Inflammatory macrophage treated with lipopolysaccharide for 4 hours (primary cell): Measurements from ENCODE around the gene DYNAP.

Source experiments
- DNase-seq: peaks from one replicate; pipeline ENCODE4 v3.0.0-alpha.2; 2020

Gene DYNAP, protein sequence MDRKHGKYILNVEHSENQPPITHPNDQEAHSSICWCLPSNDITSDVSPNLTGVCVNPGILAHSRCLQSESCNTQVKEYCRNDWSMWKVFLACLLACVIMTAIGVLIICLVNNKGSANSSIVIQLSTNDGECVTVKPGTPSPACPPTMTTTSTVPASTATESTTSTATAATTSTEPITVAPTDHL

DNA sequence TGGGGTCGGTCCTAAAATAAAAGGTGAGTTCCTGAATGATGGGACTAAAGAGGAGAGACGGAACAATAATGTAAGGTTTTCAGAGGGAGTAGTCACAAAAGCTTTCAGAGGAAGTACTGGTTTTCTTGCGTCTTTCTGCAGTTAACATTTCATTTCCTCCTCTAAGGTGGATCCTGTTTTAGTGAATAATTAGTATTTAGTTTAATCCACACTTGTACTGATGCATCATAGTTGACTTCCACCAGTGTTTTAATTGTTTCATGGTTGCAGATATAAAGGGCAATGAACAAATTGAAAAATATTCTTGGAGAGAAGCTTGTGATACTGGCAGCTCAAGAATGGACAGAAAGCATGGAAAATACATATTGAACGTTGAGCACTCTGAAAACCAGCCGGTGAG is at the start of gene DYNAP:
Gene DYNAP (plus strand): TSS at position 301 of the 400 bp plus-strand sequence. CDS start 38 bp downstream, at position 339.
- DNase-seq: no peak

DNA sequence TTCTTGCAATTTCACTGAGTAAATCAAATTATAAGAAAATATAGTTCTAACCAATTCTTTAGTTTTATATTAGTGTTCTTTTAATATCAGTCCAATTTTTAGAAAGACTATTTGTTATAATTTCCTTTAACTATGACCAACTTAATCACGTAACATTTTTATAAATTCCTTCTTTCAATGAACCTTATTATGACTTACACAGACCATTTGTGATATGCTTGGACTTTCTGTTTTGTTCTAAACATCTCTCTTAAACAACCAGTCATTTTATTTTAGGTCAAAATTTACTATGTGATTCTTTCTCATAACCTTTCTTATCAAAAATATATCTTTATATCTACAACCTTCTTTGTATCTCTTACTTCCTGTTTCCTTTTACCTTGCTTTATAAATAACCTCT is 39.5 kb upstream of the DYNAP start:
- DNase-seq: no peak

DNA sequence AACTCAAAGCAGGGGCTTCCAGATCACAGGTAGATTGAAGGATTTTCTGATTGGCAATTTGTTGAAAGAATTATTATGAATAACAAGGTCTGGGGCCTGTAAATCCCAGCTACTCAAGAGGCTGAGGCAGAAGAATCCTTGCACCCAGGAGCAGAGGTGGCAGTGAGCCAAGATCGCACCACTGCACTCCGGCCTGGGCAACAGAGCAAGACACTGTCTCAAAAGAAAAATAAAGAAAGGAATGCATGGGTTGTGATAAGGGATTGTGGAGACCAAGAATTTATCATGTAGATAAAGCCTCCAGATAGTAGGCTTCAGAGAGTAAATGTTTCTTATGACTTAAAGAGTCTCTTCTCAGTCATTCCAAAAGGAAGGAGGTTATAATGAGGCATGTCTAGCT is 35.8 kb upstream of the DYNAP start:
- no peak for DNase-seq

DNA sequence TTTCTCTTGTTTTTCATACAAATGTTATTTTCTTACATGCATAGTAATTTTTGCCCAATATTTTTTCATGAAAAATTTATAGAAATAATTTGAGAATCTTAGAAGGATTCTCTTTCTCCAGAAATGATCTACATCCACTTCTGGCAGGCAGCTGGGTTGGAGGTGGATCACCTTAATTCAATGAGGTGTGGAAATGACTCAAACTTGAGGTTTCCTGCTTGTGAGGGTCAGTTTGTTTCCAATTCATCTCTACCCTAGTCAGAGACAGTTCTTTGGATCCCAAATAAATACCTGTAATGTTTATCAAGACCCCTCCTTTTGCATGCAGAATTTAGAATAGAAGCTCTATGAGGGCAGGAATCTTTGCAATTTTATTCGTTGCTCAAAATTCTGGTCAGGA is 35.0 kb upstream of the DYNAP start:
- no peak for DNase-seq

DNA sequence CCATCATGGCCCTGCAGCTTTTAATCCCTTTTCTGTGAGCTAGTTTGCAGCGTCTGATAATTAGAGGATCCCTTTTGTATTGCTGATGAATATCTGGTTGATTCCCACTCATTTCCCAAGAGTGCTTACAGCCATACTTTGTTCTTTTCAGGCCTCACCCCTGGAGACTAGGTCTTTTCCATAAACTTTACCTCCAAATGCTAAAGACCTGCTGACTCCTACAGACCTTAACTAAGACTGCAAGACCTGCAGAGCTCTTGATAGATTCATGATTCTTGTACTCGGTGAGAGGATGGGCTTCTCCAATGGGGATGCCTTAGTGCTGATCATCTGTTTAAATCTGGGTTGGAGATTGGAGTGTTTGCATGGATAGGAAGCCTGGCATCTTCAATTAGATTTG is 33.1 kb upstream of the DYNAP start:
- no peak for DNase-seq

DNA sequence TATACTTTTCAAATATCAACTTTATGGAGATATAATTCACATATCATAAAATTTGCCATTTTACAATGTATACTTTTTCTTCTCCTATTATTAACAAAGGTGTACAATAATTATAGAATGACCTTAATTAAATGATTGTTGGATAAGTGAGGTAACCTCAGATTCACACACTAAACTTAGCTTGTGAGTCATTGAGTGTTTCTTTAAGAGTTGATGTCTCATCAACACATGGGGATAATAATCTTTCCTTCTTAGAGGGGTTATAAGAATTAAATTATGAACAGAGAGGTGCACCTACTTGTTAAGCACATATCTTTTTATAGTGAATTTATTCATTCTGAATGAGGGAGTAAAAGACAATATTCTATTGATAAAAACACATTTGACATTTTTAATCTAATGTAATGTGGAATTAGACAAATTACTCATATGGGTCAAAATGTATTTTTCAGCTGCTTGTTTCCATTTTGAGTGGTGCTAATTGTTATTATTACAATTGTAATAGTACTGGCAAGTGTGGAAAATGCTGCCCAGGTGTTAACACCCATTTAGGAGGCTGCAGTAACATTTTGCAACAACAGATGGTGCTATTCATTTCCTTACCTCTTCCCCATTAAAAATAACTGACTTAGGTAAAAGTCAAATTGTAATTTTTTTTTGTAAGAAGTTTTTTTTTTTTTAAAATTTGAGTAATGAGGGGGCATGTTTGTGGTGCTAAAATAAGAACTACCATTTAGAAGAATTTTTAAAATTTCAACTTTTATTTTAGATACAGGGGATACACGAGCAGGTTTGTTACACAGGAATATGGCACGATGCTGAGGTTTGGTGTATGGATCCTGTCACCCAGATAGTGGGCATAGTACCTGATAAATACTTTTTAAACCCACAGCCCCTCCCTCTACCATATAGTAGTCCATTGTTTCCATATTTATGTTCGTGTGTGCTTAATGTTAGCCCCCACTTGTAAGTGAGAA is 32.1 kb upstream of the DYNAP start:
- DNase-seq: peak; percentile 2

DNA sequence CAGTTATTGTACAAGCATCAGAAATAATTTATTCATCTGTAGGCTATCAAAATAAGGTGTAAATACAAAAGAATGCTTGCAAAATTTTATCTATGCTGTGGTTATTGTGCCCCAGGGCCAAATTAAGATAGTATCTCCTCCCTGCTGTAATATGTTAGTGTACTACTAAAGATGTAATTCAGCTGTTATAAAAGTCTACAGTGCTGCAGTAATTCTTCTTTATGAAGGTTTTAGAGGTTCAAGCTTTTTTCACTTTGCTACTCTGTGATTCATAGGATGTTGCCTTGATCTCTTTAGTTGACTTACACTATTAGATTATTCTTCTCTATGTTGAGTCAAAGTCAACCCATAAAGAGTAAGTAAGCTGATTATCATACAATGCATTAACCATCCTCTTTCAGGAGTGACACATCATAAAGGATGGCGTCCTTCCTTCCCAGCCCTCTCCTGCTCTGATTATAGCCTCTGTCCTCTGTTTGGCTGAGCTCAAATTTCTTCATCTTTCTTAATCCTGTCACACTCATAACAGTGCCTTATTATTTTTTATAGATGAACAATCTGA is 29.3 kb upstream of the DYNAP start:
- DNase-seq: no peak

DNA sequence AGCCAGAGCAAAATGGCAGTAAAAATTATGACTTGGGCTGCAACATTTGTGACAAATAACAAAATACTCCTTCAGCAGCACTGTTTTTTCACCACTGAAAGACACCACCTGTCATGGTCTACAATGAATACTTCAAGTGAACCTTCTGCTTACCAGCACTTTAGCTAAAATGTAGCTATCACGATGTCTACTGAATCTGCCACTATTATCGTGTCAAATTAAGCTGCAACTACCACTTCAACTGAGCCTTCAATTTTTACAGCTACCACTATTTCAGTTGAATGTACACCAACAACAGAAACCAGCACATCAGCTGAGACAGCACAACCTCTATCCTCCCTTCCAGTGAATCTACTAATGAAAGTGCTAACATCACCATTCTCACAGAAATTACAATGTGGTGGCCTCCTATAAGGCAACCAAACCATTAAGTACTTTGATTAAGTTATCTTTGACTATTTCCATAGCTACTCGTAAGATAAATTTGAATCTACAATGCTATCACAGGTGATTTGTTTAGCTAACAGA is 10.8 kb upstream of the DYNAP start:
- no peak for DNase-seq

DNA sequence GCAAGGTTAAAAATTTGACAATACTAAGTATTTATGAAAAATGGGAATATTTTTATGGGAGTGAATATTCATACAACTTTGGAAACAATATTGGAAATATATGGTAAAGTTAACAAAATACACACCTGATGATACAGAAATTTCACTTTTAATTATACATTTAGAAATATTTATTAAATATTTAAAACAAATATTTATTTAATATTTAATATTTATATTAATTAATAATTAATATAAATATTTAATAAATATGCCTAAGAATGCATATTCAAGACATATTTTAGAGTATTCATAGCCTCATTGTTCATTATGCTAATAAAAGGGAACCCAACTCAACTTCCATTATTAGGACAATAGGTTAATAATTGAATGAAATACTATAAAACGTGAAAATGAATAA is 7.0 kb upstream of the DYNAP start:
- DNase-seq: no peak

DNA sequence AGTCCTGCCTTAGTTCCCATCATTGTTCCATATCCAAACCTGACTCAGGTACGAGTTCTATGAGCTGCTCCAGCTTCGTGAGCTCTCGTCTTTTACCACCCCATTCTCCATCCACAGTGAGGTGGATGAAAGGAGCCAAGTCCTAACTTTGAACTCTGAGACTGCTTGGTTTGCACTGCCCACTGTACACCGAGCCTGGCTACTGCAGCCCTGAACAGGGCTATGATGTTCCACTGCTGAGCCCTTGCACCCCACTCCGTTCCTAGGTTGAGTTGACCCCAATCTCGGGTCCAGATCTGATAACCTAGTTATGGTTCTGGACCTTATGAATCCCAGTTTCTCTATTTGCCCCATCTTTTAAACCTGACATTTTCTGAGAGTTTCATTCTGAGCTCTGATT is 5.3 kb upstream of the DYNAP start:
- no peak for DNase-seq

DNA sequence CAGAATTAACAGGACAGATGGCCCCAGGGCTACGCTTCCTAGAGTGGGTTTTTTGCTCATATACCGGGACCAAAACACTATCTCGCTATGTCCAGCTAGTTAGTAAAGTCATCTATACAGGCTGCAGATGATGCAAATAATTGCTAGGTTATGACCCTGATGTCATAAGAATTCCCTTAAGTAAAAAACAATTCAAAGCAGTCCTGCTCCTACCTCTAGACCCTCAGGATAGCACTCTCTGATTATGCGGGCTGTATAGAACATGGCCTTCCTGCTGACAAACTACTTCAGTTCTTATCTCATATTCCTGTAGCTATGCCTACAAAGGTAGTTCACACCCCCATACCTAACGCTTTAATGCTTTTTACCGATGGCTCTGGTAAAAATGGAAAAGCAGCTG is 13.2 kb downstream of the DYNAP start:
- no peak for DNase-seq

DNA sequence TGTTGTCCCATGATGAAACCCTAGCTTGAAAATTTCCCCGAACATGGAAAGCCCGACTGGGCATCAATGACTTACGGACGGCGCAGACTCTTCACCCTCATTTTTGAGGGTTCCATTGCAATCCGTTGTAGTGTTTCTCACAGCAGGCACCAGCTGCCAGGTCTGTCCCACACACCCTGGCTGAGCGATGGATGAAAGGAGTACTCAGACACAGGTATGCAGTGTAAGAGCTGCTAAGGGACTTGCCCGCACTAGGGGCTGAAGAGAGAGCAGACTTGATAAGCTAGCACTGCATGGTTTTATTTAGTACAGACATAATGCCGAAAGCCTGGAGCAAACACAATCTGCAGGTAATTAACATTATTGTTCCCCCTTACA is 15.8 kb downstream of the DYNAP start:
- DNase-seq: no peak

DNA sequence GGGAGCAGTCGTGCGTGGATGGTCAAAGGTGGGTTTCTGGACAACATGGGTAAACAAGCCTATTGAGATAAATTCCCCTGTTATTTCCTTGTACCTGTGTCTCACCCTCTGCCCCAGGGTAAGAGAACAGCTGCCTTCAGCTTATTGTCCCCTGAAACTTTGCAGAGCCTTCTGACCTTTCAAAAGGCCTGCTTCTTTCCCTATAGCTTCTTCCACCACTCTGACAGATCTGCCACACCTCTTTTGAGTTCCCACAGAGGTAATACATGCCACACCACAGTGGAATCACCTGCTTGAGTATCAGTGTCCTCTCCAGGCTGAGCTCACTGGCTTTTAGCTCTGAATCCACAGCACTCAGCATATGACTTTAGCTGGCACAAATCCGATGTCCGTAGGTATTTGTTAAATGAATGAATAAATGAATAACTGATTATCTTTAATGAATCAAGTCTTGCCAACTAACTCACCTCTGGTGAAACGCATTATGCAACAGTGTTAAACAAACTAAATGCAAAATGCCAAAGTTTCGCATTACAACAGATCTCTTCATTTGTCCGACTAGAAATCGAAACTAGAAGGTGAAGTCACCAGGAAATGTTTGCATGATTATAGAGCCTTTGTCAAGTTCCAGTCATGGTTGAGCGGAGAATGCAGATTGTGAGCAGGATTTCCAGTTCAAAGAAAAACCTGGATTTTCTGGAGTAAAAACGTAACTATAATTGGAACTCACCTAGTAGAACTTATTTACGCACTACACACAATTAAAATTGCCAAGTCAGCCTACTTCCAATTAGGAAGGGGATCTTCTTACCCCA is 16.4 kb downstream of the DYNAP start:
- DNase-seq: peak; percentile 60

DNA sequence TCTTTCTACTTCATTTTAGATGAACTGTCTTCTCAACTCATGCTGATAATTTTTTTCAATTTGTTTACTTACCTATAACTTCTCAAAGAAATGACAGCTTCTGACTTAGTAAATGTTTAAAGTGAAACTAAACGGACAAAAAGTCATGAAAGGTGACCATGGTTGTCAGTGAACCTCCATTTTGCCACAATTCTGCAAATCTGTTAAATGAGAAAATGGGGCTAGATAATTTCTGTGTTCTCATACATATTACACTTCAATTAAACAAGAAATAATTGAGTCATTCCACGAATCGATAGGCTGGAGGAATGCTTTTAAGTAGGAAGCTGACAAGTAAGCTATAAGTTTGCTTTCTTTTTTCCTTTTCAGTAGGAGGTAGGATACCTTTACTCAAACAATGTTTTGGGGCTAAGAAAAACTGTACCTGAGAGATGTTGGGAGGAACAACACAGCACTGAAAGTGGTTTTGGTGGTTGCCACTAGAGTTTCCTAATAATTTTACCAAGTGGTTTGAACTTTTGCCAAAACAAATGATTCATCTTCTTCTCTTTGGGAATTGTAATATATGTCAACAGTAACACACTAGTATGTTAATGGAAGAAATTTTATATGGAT is 17.1 kb downstream of the DYNAP start:
- no peak for DNase-seq

DNA sequence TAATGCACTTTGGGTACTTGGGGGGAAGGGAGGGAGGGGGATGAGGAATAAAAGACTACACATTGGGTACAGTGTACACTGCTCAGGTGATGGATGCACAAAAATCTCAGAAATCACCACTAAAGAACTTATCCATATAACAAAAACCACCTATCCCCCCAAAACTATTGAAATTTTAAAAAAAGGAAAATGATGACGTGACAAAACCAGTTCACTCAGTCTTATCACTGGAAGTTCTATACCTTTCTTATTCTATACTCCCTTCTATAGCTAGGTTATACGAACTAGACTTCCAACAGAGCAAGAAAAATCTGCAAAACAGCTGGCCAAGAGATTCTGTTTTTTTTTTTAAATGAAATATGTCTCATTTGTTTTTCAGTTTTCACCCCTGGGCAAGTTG is 20.8 kb downstream of the DYNAP start:
- no peak for DNase-seq

DNA sequence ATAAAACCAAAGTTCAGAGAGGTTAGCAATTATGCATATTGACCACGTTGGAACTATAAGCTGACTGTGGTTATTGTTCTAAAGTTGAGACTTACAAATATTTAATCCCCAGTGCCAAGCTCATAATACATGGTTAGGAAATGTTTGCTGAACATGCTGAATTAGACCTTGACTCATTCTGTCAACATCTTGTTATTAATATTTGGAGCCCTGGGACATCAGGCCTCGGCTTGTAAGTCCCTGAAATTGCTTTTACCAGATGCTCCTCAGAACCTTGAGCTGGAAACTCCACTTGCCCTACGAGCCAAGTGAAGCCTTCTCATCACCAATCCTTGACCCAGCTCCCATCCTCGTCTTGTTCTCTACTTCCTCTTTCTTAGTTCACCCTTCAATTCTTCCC is 21.2 kb downstream of the DYNAP start:
- DNase-seq: no peak

DNA sequence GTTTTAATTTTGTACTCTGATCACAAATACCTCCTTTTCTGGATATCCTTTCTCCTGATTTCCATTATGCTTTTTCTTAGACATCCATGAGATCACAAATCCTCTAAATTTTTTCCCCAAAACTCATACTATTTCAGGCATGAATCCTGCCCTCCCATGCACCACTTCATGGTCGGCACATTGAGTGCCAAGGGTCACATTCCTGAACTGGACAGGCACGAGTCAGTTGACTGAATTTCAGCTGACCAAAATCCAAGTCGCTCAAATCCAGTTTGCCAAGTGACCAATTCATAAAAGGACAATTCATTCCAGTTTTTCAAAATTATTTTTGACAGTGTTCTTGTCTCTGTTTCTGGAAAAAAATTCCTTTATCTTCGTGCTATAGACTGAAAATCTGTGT is 22.1 kb downstream of the DYNAP start:
- DNase-seq: no peak

DNA sequence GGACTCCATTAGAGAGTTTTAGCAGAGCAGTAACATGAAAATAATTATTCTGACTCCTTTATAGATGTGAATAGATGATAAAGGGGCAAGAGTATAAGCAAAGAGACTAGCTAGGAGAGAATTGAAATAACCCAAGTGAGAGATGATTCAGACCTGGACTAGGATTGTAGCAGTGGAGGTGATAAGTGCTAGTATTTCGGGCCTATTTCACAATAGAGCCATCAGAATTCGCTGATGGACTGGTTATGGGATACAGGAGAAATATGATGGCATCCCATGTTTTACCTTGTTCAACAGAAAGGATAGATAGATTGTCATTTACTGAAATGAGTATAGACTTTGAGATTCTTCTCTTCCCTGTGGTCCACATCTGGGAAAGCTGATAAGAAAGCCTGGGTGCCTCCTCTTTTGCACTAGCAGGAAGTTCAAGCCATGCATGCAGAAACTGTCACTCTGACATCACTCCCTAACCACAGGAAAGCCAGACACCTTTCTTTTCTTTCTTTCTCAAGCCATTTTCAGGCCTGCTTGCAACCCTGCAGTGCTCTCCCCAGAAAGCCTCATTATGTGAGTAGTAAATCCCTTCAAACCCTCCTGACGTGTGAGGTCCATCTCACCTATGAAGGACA is 25.3 kb downstream of the DYNAP start:
- DNase-seq: no peak

DNA sequence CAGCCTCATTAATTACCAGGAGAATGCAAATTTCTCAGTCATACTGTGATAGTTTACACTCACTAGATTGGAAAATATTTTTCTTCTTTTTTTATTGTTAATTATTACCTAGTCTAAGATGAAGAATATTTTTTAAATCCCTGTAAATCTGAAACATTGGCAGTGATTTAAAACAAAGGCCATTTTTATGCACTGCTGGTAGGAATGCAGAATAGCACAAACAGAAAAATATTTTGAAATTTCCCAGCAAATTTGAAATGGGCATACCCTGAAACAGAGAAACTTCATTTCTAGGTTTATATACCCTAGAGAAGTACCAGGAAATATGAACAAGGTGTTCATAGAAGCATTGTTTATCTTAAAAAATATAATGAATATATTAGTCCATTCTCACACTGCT is 31.0 kb downstream of the DYNAP start:
- DNase-seq: no peak

DNA sequence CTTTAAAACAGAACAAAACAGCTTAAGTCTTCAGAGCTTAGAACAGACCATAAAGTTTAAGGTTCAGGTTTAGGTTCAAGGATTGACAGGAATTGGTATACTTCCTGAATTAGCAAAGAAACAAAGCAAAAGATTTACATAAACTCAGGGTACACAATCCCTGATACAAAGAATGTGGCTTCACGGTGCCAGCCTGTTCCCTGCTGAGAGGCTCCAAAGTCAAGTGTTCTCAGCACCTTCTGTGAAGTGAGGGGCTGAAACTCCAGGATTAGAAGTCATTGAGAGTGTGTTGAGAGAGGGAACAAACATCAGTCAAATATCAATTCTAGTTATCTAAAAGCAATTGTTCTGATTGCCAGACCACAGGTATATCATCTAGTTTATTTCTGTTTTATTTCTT is 35.7 kb downstream of the DYNAP start:
- no peak for DNase-seq

DNA sequence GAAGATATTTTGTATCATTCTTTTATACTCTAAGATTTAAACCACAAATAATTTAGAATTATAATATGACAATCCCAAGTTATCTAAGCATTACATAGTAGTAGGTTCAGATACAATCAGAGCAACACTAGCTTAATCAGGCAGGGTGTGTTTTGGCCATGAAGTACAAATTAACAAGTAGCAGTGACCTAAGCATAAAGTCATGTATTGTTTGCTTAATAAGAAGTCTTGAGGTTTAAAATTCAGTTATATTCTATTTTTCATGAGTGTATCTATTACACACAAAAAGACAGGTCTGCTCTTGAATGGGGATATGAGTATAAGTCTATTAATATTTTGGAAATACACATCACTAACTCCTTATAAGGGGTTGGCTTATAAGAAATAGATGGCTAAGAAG is 39.9 kb downstream of the DYNAP start:
- no peak for DNase-seq

DNA sequence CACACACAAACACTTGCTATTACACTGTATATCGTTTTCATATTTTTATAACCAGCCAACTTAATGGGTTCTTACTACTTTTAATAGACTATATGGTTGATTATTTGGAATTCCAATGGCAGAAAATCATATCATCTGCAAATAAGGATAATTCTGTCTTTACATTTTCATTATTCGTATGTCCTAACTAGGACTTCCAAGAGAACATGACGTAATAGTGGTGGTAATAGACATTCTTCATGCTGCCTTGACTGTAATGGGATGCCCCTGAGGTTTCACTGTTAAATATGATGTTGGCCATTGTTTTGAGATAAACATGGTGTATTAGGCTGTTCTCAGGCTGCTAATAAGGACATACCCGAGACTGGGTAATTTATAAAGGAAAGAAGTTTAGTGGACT is 45.2 kb downstream of the DYNAP start:
- DNase-seq: no peak
